Stimulated activated CD8-positive, alpha-beta memory T cell treated with anti-CD3 and anti-CD28 coated beads, Interleukin-4, amount 100 ng/mL, for 24 hours (primary cell): ENCODE results near the gene TMPRSS2.

ENCODE experiments used
- DNase-seq: peaks from one replicate; pipeline ENCODE4 v3.0.0-alpha.2; 2020; ENCODE audit warnings: low read depth

The TMPRSS2 gene

GRCh38 chr21:41509733-41510132, 1.8 kb upstream of the TMPRSS2 start:
- no peak for DNase-seq

- DNase-seq, result no peak
Measured at GRCh38 chr21:41509145-41509496, 1.2 kb upstream of the TMPRSS2 start.

GRCh38 chr21:41508415-41509144, 622 bp upstream of the TMPRSS2 start:
- DNase-seq, result no peak

- DNase-seq, result no peak
Measured at GRCh38 chr21:41506611-41507520, 1.1 kb downstream of the TMPRSS2 start.

GRCh38 chr21:41506005-41506594, 1.9 kb downstream of the TMPRSS2 start:
- DNase-seq, result no peak

GRCh38 chr21:41504030-41504429, 3.9 kb downstream of the TMPRSS2 start:
- DNase-seq, result no peak

- no peak for DNase-seq
Measured at GRCh38 chr21:41503331-41503730, 4.6 kb downstream of the TMPRSS2 start.

GRCh38 chr21:41501919-41502318, 6.0 kb downstream of the TMPRSS2 start:
- DNase-seq, result no peak

GRCh38 chr21:41500931-41501381, 7.0 kb downstream of the TMPRSS2 start:
- DNase-seq, result no peak

GRCh38 chr21:41500363-41500762, 7.6 kb downstream of the TMPRSS2 start:
- DNase-seq, result no peak

- DNase-seq, result no peak
Measured at GRCh38 chr21:41499920-41500319, 8.0 kb downstream of the TMPRSS2 start.

- DNase-seq, result no peak
Measured at GRCh38 chr21:41497788-41498187, 10.2 kb downstream of the TMPRSS2 start.

- no peak for DNase-seq
Measured at GRCh38 chr21:41497008-41497407, 10.9 kb downstream of the TMPRSS2 start.

- no peak for DNase-seq
Measured at GRCh38 chr21:41494242-41494641, 13.7 kb downstream of the TMPRSS2 start.

- DNase-seq, result no peak
Measured at GRCh38 chr21:41491412-41491811, 16.5 kb downstream of the TMPRSS2 start.

GRCh38 chr21:41490330-41490729, 17.6 kb downstream of the TMPRSS2 start:
- DNase-seq, result no peak

- no peak for DNase-seq
Measured at GRCh38 chr21:41489329-41489728, 18.6 kb downstream of the TMPRSS2 start.

GRCh38 chr21:41488080-41488479, 19.9 kb downstream of the TMPRSS2 start:
- no peak for DNase-seq

GRCh38 chr21:41487082-41487481, 20.9 kb downstream of the TMPRSS2 start:
- DNase-seq, result no peak

GRCh38 chr21:41483973-41484372, 24.0 kb downstream of the TMPRSS2 start:
- DNase-seq, result no peak

GRCh38 chr21:41483415-41483814, 24.5 kb downstream of the TMPRSS2 start:
- no peak for DNase-seq

- DNase-seq, result no peak
Measured at GRCh38 chr21:41482980-41483379, 25.0 kb downstream of the TMPRSS2 start.

- no peak for DNase-seq
Measured at GRCh38 chr21:41482301-41482700, 25.7 kb downstream of the TMPRSS2 start.
